MM.1S (cell line): ENCODE measurements around the gene TMEM14A.

Experiments used
- DNase-seq: peaks from one replicate; pipeline ENCODE4 v3.0.0-alpha.2; 2015
- H2AFZ ChIP-seq: fragments of 300-600 bp; sonication (generic); 2 replicates; pipeline ENCODE4 v1.6.0; 2016; ENCODE audit warnings: antibody characterized with exemption, low read length
- H3F3A ChIP-seq: fragments of 300-600 bp; sonication (generic); 2 replicates; pipeline ENCODE4 v1.6.1; 2016; ENCODE audit warnings: mild to moderate bottlenecking, antibody characterized with exemption, low read length, moderate library complexity, mixed read lengths; ENCODE audit not compliant: insufficient read depth
- H3K27ac ChIP-seq: fragments of 300-600 bp; sonication (generic); 2 replicates; pipeline ENCODE4 v1.5.1; 2016; ENCODE audit warnings: mild to moderate bottlenecking, low read length
- H3K27me3 ChIP-seq: fragments of 300-600 bp; sonication (generic); replicated peaks from 2 replicates; pipeline ENCODE4 v1.6.0; 2016; ENCODE audit warnings: low read length; ENCODE audit not compliant: insufficient read depth
- H3K36me3 ChIP-seq: fragments of 300-600 bp; sonication (generic); replicated peaks from 2 replicates; pipeline ENCODE4 v1.6.1; 2016; ENCODE audit warnings: mild to moderate bottlenecking, low read length, mixed read lengths; ENCODE audit not compliant: insufficient read depth
- H3K4me1 ChIP-seq: fragments of 300-600 bp; sonication (generic); 2 replicates; pipeline ENCODE4 v1.6.1; 2016; ENCODE audit warnings: low read length, mixed read lengths
- H3K4me2 ChIP-seq: fragments of 300-600 bp; sonication (generic); 2 replicates; pipeline ENCODE4 v1.6.0; 2016; ENCODE audit warnings: low read depth, low read length
- H3K4me3 ChIP-seq: fragments of 300-600 bp; sonication (generic); 2 replicates; pipeline ENCODE4 v1.5.1; 2016; ENCODE audit warnings: low read length, mixed read lengths
- H3K79me2 ChIP-seq: fragments of 300-600 bp; sonication (generic); 2 replicates; pipeline ENCODE4 v1.6.1; 2016; ENCODE audit warnings: mixed run types, low read length, mixed read lengths
- H3K9ac ChIP-seq: fragments of 300-600 bp; sonication (generic); 2 replicates; pipeline ENCODE4 v1.6.1; 2016; ENCODE audit warnings: low read length, mixed read lengths
- H3K9me2 ChIP-seq: fragments of 300-600 bp; sonication (generic); replicated peaks from 2 replicates; pipeline ENCODE4 v1.6.1; 2016; ENCODE audit warnings: mild to moderate bottlenecking, low read length, mixed read lengths; ENCODE audit not compliant: insufficient read depth
- H3K9me3 ChIP-seq: fragments of 300-600 bp; sonication (generic); replicated peaks from 2 replicates; pipeline ENCODE4 v1.6.1; 2016; ENCODE audit warnings: mild to moderate bottlenecking, low read length, mixed read lengths; ENCODE audit not compliant: insufficient read depth
- H4K20me1 ChIP-seq: fragments of 300-600 bp; sonication (generic); 2 replicates; pipeline ENCODE4 v1.6.1; 2016; ENCODE audit warnings: mild to moderate bottlenecking, low read length, moderate library complexity, mixed read lengths; ENCODE audit not compliant: insufficient read depth
- CTCF ChIP-seq: fragments of 300-600 bp; sonication (generic); IDR thresholded peaks from 2 replicates; pipeline ENCODE4 v1.5.1; 2016; ENCODE audit warnings: antibody characterized with exemption, low read length, mixed read lengths
- EZH2 ChIP-seq: fragments of 300-600 bp; sonication (generic); optimal IDR thresholded peaks from 2 replicates; pipeline ENCODE3; 2017; ENCODE audit warnings: low read depth, mild to moderate bottlenecking, antibody characterized with exemption, low read length, mixed read lengths
- EZH2phosphoT487 ChIP-seq: fragments of 300-600 bp; sonication (generic); IDR thresholded peaks from 2 replicates; pipeline ENCODE4 v1.6.1; 2018; ENCODE audit warnings: antibody characterized with exemption, low read length

Gene TMEM14A

GRCh38 chr6:52734072-52734471, 63.2 kb downstream of the TMEM14A start:
- H3K9ac ChIP-seq, result no peak overlapping the region
- H3K4me2 ChIP-seq, result no peak overlapping the region
- TF ChIP-seq EZH2 (no peak), CTCF (no peak), EZH2phosphoT487 (no peak)
- H3K9me3 ChIP-seq, result no peaks in the 10 kb centered on the region
- H3K4me1 ChIP-seq, result no peaks in the 10 kb centered on the region
- H3K36me3 ChIP-seq, result no peaks in the 10 kb centered on the region
- no peak for DNase-seq
- H3K9me2 ChIP-seq, result no peaks in the 10 kb centered on the region
- H3K27ac ChIP-seq, result no peak overlapping the region
- no peak overlapping the region for H2AFZ ChIP-seq
- H3K4me3 ChIP-seq, result no peak overlapping the region
- no peaks in the 10 kb centered on the region for H4K20me1 ChIP-seq
- H3K27me3 ChIP-seq, result no peaks in the 10 kb centered on the region
- H3K79me2 ChIP-seq, result no peaks in the 10 kb centered on the region
- no peaks in the 10 kb centered on the region for H3F3A ChIP-seq

- Histone ChIP-seq H4K20me1 (no peaks in the 10 kb centered on the region), H3K36me3 (no peaks in the 10 kb centered on the region), H3K4me1 (no peaks in the 10 kb centered on the region), H3K27me3 (no peaks in the 10 kb centered on the region), H3F3A (no peaks in the 10 kb centered on the region), H2AFZ (no peak overlapping the region), H3K9me2 (no peaks in the 10 kb centered on the region), H3K4me3 (no peak overlapping the region), H3K4me2 (no peak overlapping the region), H3K9me3 (no peaks in the 10 kb centered on the region), H3K27ac (no peak overlapping the region), H3K79me2 (no peaks in the 10 kb centered on the region), H3K9ac (no peak overlapping the region)
- DNase-seq, result no peak
- no peak for TF ChIP-seq CTCF
- no peak for TF ChIP-seq EZH2phosphoT487
- no peak for TF ChIP-seq EZH2
Measured at GRCh38 chr6:52735071-52735470, 64.2 kb downstream of the TMEM14A start.

- no peak for DNase-seq
- Histone ChIP-seq H3K36me3 (no peaks in the 10 kb centered on the region), H3K4me2 (no peak overlapping the region), H3K4me1 (no peaks in the 10 kb centered on the region), H3K9me2 (no peaks in the 10 kb centered on the region), H3K9me3 (no peaks in the 10 kb centered on the region), H3K27me3 (no peaks in the 10 kb centered on the region), H3K9ac (no peak overlapping the region), H3K4me3 (no peak overlapping the region), H3K27ac (no peak overlapping the region), H4K20me1 (no peaks in the 10 kb centered on the region), H3K79me2 (no peaks in the 10 kb centered on the region), H3F3A (no peaks in the 10 kb centered on the region), H2AFZ (no peak overlapping the region)
- TF ChIP-seq CTCF, result no peak
- TF ChIP-seq EZH2phosphoT487, result no peak
- no peak for TF ChIP-seq EZH2
Measured at GRCh38 chr6:52736145-52736544, 65.2 kb downstream of the TMEM14A start.
